GM21390 (cell line): ENCODE results near the gene KAT6B.
"Not testable (repeated sequence)": the region's sequence is repeated elsewhere in the genome, so short reads cannot be mapped to it uniquely, and the experiment has no call there.

ENCODE experiments used
- ATAC-seq: cut with Tn5 transposase; IDR thresholded peaks from one replicate; pipeline ENCODE4 v1.9.1; 2021; ENCODE audit not compliant: unreplicated experiment

KAT6B gene

GRCh38 chr10:75030371-75030770 lies 204.0 kb downstream of the KAT6B start:
- ATAC-seq = no peak

GRCh38 chr10:75032119-75032518 lies 205.7 kb downstream of the KAT6B start:
- no peak for ATAC-seq

GRCh38 chr10:75032813-75033212 lies 206.4 kb downstream of the KAT6B start:
- ATAC-seq = no peak

- no peak for ATAC-seq
Measured at GRCh38 chr10:75033399-75034130, 207.2 kb downstream of the KAT6B start.

GRCh38 chr10:75034131-75034512 lies 207.7 kb downstream of the KAT6B start:
- ATAC-seq = no peak

- no peak for ATAC-seq
Measured at GRCh38 chr10:75034714-75035258, 208.4 kb downstream of the KAT6B start.

- no peak for ATAC-seq
Measured at GRCh38 chr10:75035975-75036708, 209.7 kb downstream of the KAT6B start.

- no peak for ATAC-seq
Measured at GRCh38 chr10:75037171-75038153, 211.1 kb downstream of the KAT6B start.

- no peak for ATAC-seq
Measured at GRCh38 chr10:75038335-75038734, 211.9 kb downstream of the KAT6B start.

- ATAC-seq = no peak
Measured at GRCh38 chr10:75040576-75040975, 214.2 kb downstream of the KAT6B start.

- ATAC-seq = no peak
Measured at GRCh38 chr10:75042292-75042974, 216.0 kb downstream of the KAT6B start.

GRCh38 chr10:75043256-75044131 lies 217.1 kb downstream of the KAT6B start:
- no peak for ATAC-seq

GRCh38 chr10:75048669-75049098 lies 222.3 kb downstream of the KAT6B start:
- no peak for ATAC-seq

GRCh38 chr10:75049316-75050148 lies 223.1 kb downstream of the KAT6B start:
- no peak for ATAC-seq

GRCh38 chr10:75050149-75050919 lies 223.9 kb downstream of the KAT6B start:
- no peak for ATAC-seq

GRCh38 chr10:75051308-75051707 lies 224.9 kb downstream of the KAT6B start:
- ATAC-seq = no peak

GRCh38 chr10:75055896-75056406 lies 229.6 kb downstream of the KAT6B start:
- not testable (repeated sequence) for ATAC-seq

GRCh38 chr10:75057680-75058079 lies 231.3 kb downstream of the KAT6B start:
- ATAC-seq = no peak
